Measurements from ENCODE around the gene PDE6D.

GRCh38 chr2:231725476-231725875, 55.6 kb downstream of the PDE6D start:
- TF ChIP-seq CTCF (IDR thresholded peaks at IDR 0.05) (no peak), POLR2A (IDR thresholded peaks at IDR 0.05) (no peak)
